Epithelial cell of proximal tubule (primary cell): ENCODE results near the gene DIDO1. TPM values are rescaled to one million over a fixed set of nuclear protein-coding genes. Genes with fewer than 3 reads are reported as not detected.

Experiments
- DNase-seq: peaks from one replicate; pipeline ENCODE4 v3.0.0-alpha.2; 2011; ENCODE audit warnings: low read depth
- H3K4me3 ChIP-seq: 2 replicates; pipeline ENCODE4 v1.5.1; 2011; ENCODE audit warnings: low read depth, mild to moderate bottlenecking, low read length
- CTCF ChIP-seq: conservative IDR thresholded peaks from 2 replicates; pipeline ENCODE4 v1.5.1; 2012; ENCODE audit warnings: low read depth, mild to moderate bottlenecking, low read length
- total RNA-seq: library from RNA; depleted of rRNA; stranded (reverse); fragments of >200 nt; gene quantifications from 2 replicates; pipeline ENCODE4 v1.2.3, GENCODE V29; 2015

Gene DIDO1
- total RNA-seq, 1 donor from 2014 or later: 26.9 TPM

GRCh38 chr20:62906647-62907375 is 19.5 kb downstream of the DIDO1 start:
- no peak overlapping the region for H3K4me3 ChIP-seq
- TF ChIP-seq CTCF: no peak
- no peak for DNase-seq

GRCh38 chr20:62906209-62906608 is 20.1 kb downstream of the DIDO1 start:
- H3K4me3 ChIP-seq: no peak overlapping the region
- DNase-seq: no peak
- no peak for TF ChIP-seq CTCF

- no peak for DNase-seq
- no peak overlapping the region for H3K4me3 ChIP-seq
- no peak for TF ChIP-seq CTCF
Measured at GRCh38 chr20:62905536-62906117, 20.7 kb downstream of the DIDO1 start.

GRCh38 chr20:62902926-62903615 is 23.2 kb downstream of the DIDO1 start:
- H3K4me3 ChIP-seq: no peak overlapping the region
- DNase-seq: no peak
- TF ChIP-seq CTCF: no peak

- TF ChIP-seq CTCF: no peak
Measured at GRCh38 chr20:62901891-62902290, 24.4 kb downstream of the DIDO1 start.

GRCh38 chr20:62900692-62901584 is 25.4 kb downstream of the DIDO1 start:
- TF ChIP-seq CTCF: no peak
- no peak for DNase-seq

More at GRCh38 chr20:62901891-62902290, 24.4 kb downstream of the DIDO1 start:
- no peak overlapping the region for H3K4me3 ChIP-seq
- no peak for DNase-seq

More at GRCh38 chr20:62900692-62901584, 25.4 kb downstream of the DIDO1 start:
- H3K4me3 ChIP-seq: no peak overlapping the region
